ENCODE measurements around the gene CSNK1G1.
"Not testable (repeated sequence)": the region's sequence is repeated elsewhere in the genome, so short reads cannot be mapped to it uniquely, and the experiment has no call there.

The CSNK1G1 gene

DNA sequence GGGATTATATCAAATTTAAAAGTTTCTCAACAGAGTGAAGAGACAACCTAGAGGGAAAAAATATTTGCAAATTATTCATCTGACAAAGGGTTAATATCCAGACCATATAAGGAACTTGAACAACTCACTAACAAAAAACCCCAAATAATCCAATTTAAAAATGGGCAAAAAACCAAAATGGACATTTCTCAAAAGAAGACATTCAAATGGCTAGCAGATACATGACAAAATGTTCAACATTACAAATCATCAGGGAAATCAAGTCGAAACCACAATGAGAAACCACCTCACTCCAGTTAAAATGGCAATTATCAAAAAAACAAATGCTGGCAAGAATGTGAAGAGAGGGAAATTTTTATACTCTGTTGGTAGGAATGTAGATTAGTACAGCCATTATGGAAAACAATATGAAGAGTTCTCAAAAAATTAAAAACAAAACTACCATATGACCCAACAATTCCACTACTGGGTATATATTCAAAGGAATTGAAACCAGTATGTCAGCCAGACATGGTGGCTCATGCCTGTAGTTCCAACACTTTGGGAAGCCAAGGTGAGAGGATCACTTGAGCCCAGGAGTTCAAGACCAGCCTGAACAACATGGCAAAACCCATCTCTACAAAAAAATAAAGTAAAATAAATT, 88.5 kb downstream of the CSNK1G1 start:
- no peak for TF ChIP-seq CTCF (IDR thresholded peaks at IDR 0.05)
- no peak for TF ChIP-seq ZFX (IDR thresholded peaks at IDR 0.05; ENCODE audit: borderline replicate concordance)
- no peak overlapping the region for H3K27ac ChIP-seq

DNA sequence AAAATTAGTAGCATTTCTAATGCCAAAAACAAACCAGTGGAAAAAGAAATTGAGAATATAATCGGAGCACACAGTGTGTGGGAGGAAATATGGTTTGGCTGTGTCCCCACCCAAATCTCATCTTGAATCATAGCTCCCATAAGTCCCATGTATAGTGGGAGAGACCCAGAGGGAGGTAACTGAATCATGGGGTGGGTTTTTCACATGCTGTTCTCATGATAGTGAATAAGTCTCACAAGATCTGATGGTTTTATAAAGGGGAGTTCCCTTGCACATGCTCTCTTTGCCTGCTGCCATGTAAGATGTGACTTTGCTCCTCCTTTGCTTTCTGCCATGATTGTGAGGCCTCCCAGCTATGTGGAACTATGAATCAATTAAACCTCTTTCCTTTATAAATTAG, 90.8 kb downstream of the CSNK1G1 start:
- not testable (repeated sequence) for H3K27ac ChIP-seq

DNA sequence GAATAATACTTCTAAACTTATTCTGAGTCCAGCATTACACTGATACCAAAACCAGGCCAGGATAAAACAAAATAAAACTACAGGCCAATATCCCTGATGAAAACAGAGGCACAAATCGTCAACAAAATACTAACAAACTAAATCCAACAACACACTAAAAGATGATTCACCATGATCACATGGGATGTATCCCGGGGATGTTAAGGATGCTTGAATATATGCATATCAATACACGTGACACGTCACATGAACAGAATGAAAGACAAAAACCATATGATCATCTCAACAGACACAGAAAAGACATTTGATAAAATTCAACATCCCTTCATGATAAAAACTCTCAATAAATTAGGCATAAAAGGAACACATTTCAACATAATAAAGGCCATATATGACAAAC, 91.5 kb downstream of the CSNK1G1 start:
- no peak for TF ChIP-seq ZFX (IDR thresholded peaks at IDR 0.05; ENCODE audit: borderline replicate concordance)
- TF ChIP-seq CTCF (IDR thresholded peaks at IDR 0.05): no peak
- no peak overlapping the region for H3K27ac ChIP-seq

DNA sequence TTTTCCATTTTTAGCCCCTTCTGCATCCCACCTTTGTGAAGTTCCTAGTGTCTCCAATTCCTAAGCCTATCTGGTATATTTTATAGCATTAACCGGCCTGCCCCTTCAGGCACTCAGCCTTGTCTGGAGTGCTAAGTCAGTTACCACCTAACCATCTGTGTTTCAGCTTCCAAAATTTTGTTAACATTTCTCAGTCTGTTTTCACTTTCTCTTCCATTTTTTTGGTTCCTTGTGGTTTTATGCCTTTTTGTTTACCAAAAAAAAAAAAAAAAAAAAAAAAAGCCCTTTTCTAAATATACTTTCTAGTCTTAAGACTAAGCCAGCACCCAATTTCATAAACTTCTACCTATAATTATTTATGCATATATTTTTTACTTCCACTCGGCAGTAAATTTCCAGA, 92.4 kb downstream of the CSNK1G1 start:
- TF ChIP-seq CTCF (IDR thresholded peaks at IDR 0.05) (no peak), ZFX (IDR thresholded peaks at IDR 0.05; ENCODE audit: borderline replicate concordance) (no peak)

DNA sequence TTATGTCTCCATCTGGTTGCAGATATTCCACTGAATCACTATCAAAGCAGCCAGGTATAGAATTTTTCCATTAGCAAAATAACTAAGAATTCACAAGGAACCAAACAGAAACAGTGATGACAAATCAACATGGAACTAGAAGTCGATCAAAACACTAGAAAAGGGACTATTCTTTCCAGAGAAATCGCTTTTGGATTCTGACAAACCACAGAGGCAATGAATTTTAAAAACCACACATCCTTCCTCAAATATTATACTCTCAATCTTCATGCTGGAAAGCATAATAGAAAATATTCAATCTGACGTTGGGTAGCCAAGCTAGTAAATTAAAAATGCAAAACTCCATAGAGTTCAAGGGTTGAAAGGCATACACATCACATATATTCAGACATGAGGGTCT, 99.9 kb downstream of the CSNK1G1 start:
- no peak overlapping the region for H3K27ac ChIP-seq
- no peak for TF ChIP-seq ZFX (IDR thresholded peaks at IDR 0.05; ENCODE audit: borderline replicate concordance)
- no peak for TF ChIP-seq CTCF (IDR thresholded peaks at IDR 0.05)

More for the DNA sequence above, 92.4 kb downstream of the CSNK1G1 start:
- H3K27ac ChIP-seq: no peak overlapping the region

GRCh38 chr15:64251658-64252057, 104.3 kb downstream of the CSNK1G1 start:
- TF ChIP-seq CTCF (IDR thresholded peaks at IDR 0.05): no peak
- no peak for TF ChIP-seq ZFX (IDR thresholded peaks at IDR 0.05; ENCODE audit: borderline replicate concordance)
- no peak overlapping the region for H3K27ac ChIP-seq

DNA sequence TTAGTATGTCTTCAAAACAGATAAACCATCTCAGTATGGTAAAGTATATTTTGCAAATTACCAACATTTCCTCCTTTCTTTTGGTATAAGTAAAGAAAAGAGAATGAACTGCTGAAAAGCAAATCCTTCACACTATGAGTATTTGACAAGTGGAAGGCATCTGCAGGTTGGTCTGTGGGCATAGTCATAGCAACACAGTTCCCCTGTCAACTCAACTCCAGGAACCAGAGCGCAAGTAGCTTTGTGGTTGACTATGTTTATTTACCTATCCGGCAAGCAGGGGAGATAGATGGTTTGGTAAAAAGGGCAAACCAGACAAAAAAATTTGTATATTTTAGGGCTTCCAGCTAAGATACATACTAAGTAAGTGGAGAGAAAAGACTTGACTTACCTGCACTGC, 104.9 kb downstream of the CSNK1G1 start:
- H3K27ac ChIP-seq: peak overlapping the region; percentile 70; the same call in 1 of the 2 replicates

More for the DNA sequence above, 104.9 kb downstream of the CSNK1G1 start:
- TF ChIP-seq CTCF (IDR thresholded peaks at IDR 0.05) (no peak), ZFX (IDR thresholded peaks at IDR 0.05; ENCODE audit: borderline replicate concordance) (no peak)
